Neural cell (in vitro differentiated cells): ENCODE measurements around the gene LTO1.

ENCODE experiments used
- CTCF ChIP-seq: fragments of 450-650 bp; IDR thresholded peaks from 2 replicates; pipeline ENCODE4 v1.5.1; 2014; ENCODE audit warnings: antibody characterized with exemption, mild to moderate bottlenecking, moderate library complexity; ENCODE audit not compliant: poor library complexity, severe bottlenecking
- EP300 ChIP-seq: fragments of 450-650 bp; conservative IDR thresholded peaks from 2 replicates; pipeline ENCODE4 v1.6.1; 2014; ENCODE audit warnings: antibody characterized with exemption, mild to moderate bottlenecking, moderate library complexity; ENCODE audit not compliant: poor library complexity, severe bottlenecking
- EZH2 ChIP-seq: fragments of 200-600, 300-800 bp; shearing (Covaris generic), sonication (generic); IDR thresholded peaks from 2 replicates; pipeline ENCODE4 v1.6.1; 2014; ENCODE audit warnings: antibody characterized with exemption, low read length, borderline replicate concordance, mild to moderate bottlenecking; ENCODE audit not compliant: insufficient read depth, poor library complexity, severe bottlenecking
- MXI1 ChIP-seq: fragments of 450-650 bp; conservative IDR thresholded peaks from 2 replicates; pipeline ENCODE4 v1.6.1; 2014; ENCODE audit warnings: antibody characterized with exemption, mild to moderate bottlenecking; ENCODE audit not compliant: poor library complexity, severe bottlenecking
- POLR2AphosphoS5 ChIP-seq: IDR thresholded peaks from 2 replicates; pipeline ENCODE4 v1.6.1; 2012
- RAD21 ChIP-seq: fragments of 450-650 bp; conservative IDR thresholded peaks from 2 replicates; pipeline ENCODE4 v1.6.1; 2014; ENCODE audit warnings: antibody characterized with exemption, mild to moderate bottlenecking, moderate library complexity
- REST ChIP-seq: IDR thresholded peaks from 2 replicates; pipeline ENCODE4 v1.6.1; 2012; ENCODE audit warnings: borderline replicate concordance

- no peak for TF ChIP-seq EP300
- no peak for TF ChIP-seq CTCF
- no peak for TF ChIP-seq POLR2AphosphoS5
- no peak for TF ChIP-seq RAD21
- no peak for TF ChIP-seq REST
- no peak for TF ChIP-seq MXI1
- no peak for TF ChIP-seq EZH2
Observed at GRCh38 chr11:69703768-69704507, 28.8 kb upstream of the LTO1 start, which contains the start of gene FGF19.
